ENCODE results near the gene FASN. TPM values are rescaled to one million over a fixed set of nuclear protein-coding genes. Genes with fewer than 3 reads are reported as not detected.

The FASN gene
- total and polyA plus RNA-seq, 2 of the 13 experiments (the other 11 are each of a cell fraction or from before 2014, with no cell fraction given): 51.7 to 101 TPM

DNA sequence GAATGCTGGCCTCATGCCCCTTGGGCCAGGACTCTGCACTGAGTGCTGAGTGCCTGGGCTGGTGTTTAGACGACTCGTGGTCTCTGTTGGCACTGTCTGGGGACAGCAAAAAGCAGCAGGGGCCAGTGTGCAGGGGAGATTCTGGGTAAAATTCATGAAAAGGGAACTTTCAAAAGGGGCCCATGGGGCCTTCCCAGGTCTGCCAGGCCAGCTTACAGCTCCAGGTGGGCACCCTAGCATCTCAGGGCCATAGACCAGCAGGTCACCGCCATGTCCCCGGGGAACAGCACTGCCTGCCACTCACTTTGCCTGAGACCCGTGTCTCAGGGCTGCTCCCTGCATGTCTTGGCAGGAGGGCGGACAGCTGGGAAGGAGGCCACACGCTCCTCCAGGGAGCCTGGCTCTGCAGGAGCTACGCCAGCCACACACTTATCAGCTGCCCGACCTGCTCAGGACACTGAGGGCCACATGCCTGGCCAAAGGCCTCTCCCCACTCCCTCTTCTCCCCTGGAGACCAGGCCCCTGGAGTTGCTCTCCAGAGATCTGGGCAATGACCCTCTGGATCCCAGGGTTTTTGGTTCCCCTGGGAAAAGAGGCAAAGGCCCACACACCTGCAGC lies 8.8 kb upstream of the FASN start:
- BruUV-seq (replicated peaks): no TSS peak
- in situ Hi-C loops (cut with HindIII; ENCODE audit: extremely low pct_ligation_motif_present, low pct_unique_long_range_greater_than_20kb): no loop called here
- no peak overlapping the region for H2AFZ ChIP-seq (ENCODE audit: low read length)
- WGBS (ENCODE audit: low lambda C conversion rate): 53% methylated on average over 9 of the region's 9 CpGs
- peak overlapping the region; percentile 78 for H3K9ac ChIP-seq (ENCODE audit: insufficient read depth, low read depth, low read length)
- H3K9me3 ChIP-seq (ENCODE audit: low read length): no peaks in the 10 kb centered on the region
- no peak; the same call in 2 of the 3 replicates for ATAC-seq
- ChIA-PET CTCF (ENCODE audit: low intra/inter-chr PET ratio, low total read pairs) (interaction anchor here (2.6 kb wide), 1 partner anchor 47 kb away, joined by 16 read pairs; no protein-coding TSS in a partner anchor), POLR2A (interaction anchor here (0.6 to 5.9 kb wide), 32 partner anchors 8 to 405 kb away, joined by 3 to 61 read pairs (median 4); partner anchors contain the start of genes CENPX, DCXR, FASN and LRRC45)
- DNase-seq (ENCODE audit: low spot score): no peak
- peak overlapping the region; percentile 95 for H3K4me2 ChIP-seq (ENCODE audit: low read depth, low read length)
- peaks cover 11% of the 10 kb centered on the region for H3K79me2 ChIP-seq (ENCODE audit: insufficient read depth, low read length)
- H3K4me1 ChIP-seq (ENCODE audit: insufficient read depth, low read length): peaks cover 73% of the 10 kb centered on the region
- no peaks in the 10 kb centered on the region for H4K20me1 ChIP-seq (ENCODE audit: insufficient read depth, low read length)
- peak overlapping the region; percentile 72 for H3K27ac ChIP-seq (ENCODE audit: extremely low read length, insufficient read depth, low read length)
- H3K4me3 ChIP-seq (replicated peaks in 1 of 3; ENCODE audit: insufficient read depth in 1 of 3, low read depth in 2 of 3, low read length in 3 of 3): peak overlapping the region; percentile 56 to 82 (median 57); a peak in 5 of 6 replicates
- no peaks in the 10 kb centered on the region for H3K36me3 ChIP-seq (replicated peaks in 1 of 2; ENCODE audit: control insufficient read depth in 1 of 2, insufficient read depth in 2 of 2, low read length in 2 of 2)
- FAIRE-seq: no peak
- no peaks in the 10 kb centered on the region for H3K27me3 ChIP-seq (ENCODE audit: control insufficient read depth in 1 of 2, insufficient read depth in 2 of 2, low read length in 2 of 2)
- intact Hi-C loops (cut with micrococcal nuclease; ENCODE audit: unreplicated experiment): loop anchor here (1.0 to 10.0 kb wide), 2 partner anchors 47 to 128 kb away; no protein-coding TSS in a partner anchor
- no peak for TF ChIP-seq ZNF350 (CRISPR knock-in tag; IDR thresholded peaks at IDR 0.05; ENCODE audit: borderline replicate concordance, low read depth)
- TF ChIP-seq SSRP1 (CRISPR knock-in tag; IDR thresholded peaks at IDR 0.05): 0 out of 2 replicates have a peak, but pooled peaks have one; percentile 7
- TF ChIP-seq TIGD3 (CRISPR knock-in tag; IDR thresholded peaks at IDR 0.05; ENCODE audit: borderline replicate concordance): 0 out of 2 replicates have a peak, but pooled peaks have one; percentile 20
- no peak for TF ChIP-seq TEF (CRISPR knock-in tag; IDR thresholded peaks at IDR 0.05)
- no peak for TF ChIP-seq JUND (CRISPR knock-in tag; IDR thresholded peaks at IDR 0.05)
- no peak for TF ChIP-seq MIXL1 (CRISPR knock-in tag; IDR thresholded peaks at IDR 0.05)
- peak; percentile 6; the same call in 1 of the 2 replicates for TF ChIP-seq SNAPC5 (CRISPR knock-in tag; IDR thresholded peaks at IDR 0.05; ENCODE audit: borderline replicate concordance)
- 0 out of 2 replicates have a peak, but pooled peaks have one; percentile 4 for TF ChIP-seq ZNF678 (CRISPR knock-in tag; IDR thresholded peaks at IDR 0.05)
- no peak for TF ChIP-seq ZSCAN30 (CRISPR knock-in tag; IDR thresholded peaks at IDR 0.05)
- TF ChIP-seq DNMT1 (CRISPR knock-in tag; IDR thresholded peaks at IDR 0.05): no peak
- TF ChIP-seq KDM2A (CRISPR knock-in tag; IDR thresholded peaks at IDR 0.05; ENCODE audit: borderline replicate concordance, low read depth): 0 out of 2 replicates have a peak, but pooled peaks have one; percentile 5
- no peak for TF ChIP-seq SOX6 (IDR thresholded peaks at IDR 0.05)
- no peak for TF ChIP-seq SOX6 (CRISPR knock-in tag; IDR thresholded peaks at IDR 0.05)
- TF ChIP-seq ZFY (CRISPR knock-in tag; IDR thresholded peaks at IDR 0.05): no peak
- no peak for TF ChIP-seq CREM (IDR thresholded peaks at IDR 0.05)
- TF ChIP-seq CREM (CRISPR knock-in tag; IDR thresholded peaks at IDR 0.05): no peak
- TF ChIP-seq ZZZ3 (CRISPR knock-in tag; IDR thresholded peaks at IDR 0.05; ENCODE audit: borderline replicate concordance): 0 out of 2 replicates have a peak, but pooled peaks have one; percentile 19
- peak; percentile 9; the same call in 1 of the 2 replicates for TF ChIP-seq CBX5 (CRISPR knock-in tag; IDR thresholded peaks at IDR 0.05; ENCODE audit: borderline replicate concordance)
- TF ChIP-seq ZNF530 (CRISPR knock-in tag; IDR thresholded peaks at IDR 0.05; ENCODE audit: low read depth): no peak
- TF ChIP-seq POLR2A (IDR thresholded peaks at IDR 0.05; ENCODE audit: insufficient read depth in 1 of 2, low read depth in 2 of 2, low read length in 2 of 2): no peak
- TF ChIP-seq PCBP1 (IDR thresholded peaks at IDR 0.05; ENCODE audit: borderline replicate concordance, low read depth, low read length): no peak; the same call in 1 of the 2 replicates
- TF ChIP-seq EP300 (IDR thresholded peaks at IDR 0.05; ENCODE audit: low read depth in 2 of 2, low read length in 2 of 2): no peak
- TF ChIP-seq EP300 (CRISPR knock-in tag; IDR thresholded peaks at IDR 0.05; ENCODE audit: borderline replicate concordance): 0 out of 2 replicates have a peak, but pooled peaks have one; percentile 7
- TF ChIP-seq ZNF670 (CRISPR knock-in tag; IDR thresholded peaks at IDR 0.05; ENCODE audit: borderline replicate concordance): no peak
- peak; percentile 20 for TF ChIP-seq TEAD3 (CRISPR knock-in tag; optimal IDR thresholded peaks at IDR 0.05; ENCODE audit: borderline replicate concordance)
- peak; percentile 12; the same call in 1 of the 2 replicates for TF ChIP-seq ZMYM2 (CRISPR knock-in tag; IDR thresholded peaks at IDR 0.05)

All from HepG2 (cell line).